DOHH2 (cell line): Measurements from ENCODE around the gene USP9X.

Experiments
- H3F3A ChIP-seq: fragments of 200-600 bp; sonication (generic), shearing (Covaris generic); 2 replicates; pipeline ENCODE4 v1.6.0; 2016; ENCODE audit warnings: antibody characterized with exemption, mild to moderate bottlenecking; ENCODE audit not compliant: control insufficient read depth, insufficient read depth
- H3K27ac ChIP-seq: fragments of 200-600 bp; sonication (generic); 2 replicates; pipeline ENCODE4 v1.5.1; 2014; ENCODE audit warnings: low read depth, mild to moderate bottlenecking, low read length, moderate library complexity
- H3K27me3 ChIP-seq: fragments of 200-600 bp; sonication (generic); 2 replicates; pipeline ENCODE4 v1.6.1; 2014; ENCODE audit warnings: mild to moderate bottlenecking, low read length, mixed read lengths; ENCODE audit not compliant: control insufficient read depth
- H3K36me3 ChIP-seq: fragments of 200-600 bp; sonication (generic); 2 replicates; pipeline ENCODE4 v1.6.1; 2014; ENCODE audit warnings: mild to moderate bottlenecking, low read length, moderate library complexity, mixed read lengths; ENCODE audit not compliant: control insufficient read depth
- H3K4me1 ChIP-seq: fragments of 200-600 bp; sonication (generic); 2 replicates; pipeline ENCODE4 v1.6.1; 2014; ENCODE audit warnings: mild to moderate bottlenecking, low read length, mixed read lengths; ENCODE audit not compliant: control insufficient read depth
- H3K4me2 ChIP-seq: fragments of 200-600 bp; sonication (generic); 2 replicates; pipeline ENCODE4 v1.6.0; 2014; ENCODE audit warnings: mild to moderate bottlenecking, low read length, moderate library complexity
- H3K4me3 ChIP-seq: fragments of 200-600 bp; sonication (generic); 2 replicates; pipeline ENCODE4 v1.5.1; 2014; ENCODE audit warnings: mild to moderate bottlenecking, low read length, mixed read lengths
- H3K79me2 ChIP-seq: fragments of 200-600 bp; sonication (generic); 2 replicates; pipeline ENCODE4 v1.6.1; 2014; ENCODE audit warnings: mild to moderate bottlenecking, low read length, mixed read lengths; ENCODE audit not compliant: control insufficient read depth
- H3K9me2 ChIP-seq: fragments of 200-600 bp; sonication (generic); replicated peaks from 2 replicates; pipeline ENCODE4 v1.6.1; 2014; ENCODE audit warnings: mild to moderate bottlenecking, low read length, mixed read lengths; ENCODE audit not compliant: control insufficient read depth
- H3K9me3 ChIP-seq: fragments of 200-600 bp; sonication (generic); 2 replicates; pipeline ENCODE4 v1.6.1; 2014; ENCODE audit warnings: antibody characterized with exemption, low read length, mixed read lengths; ENCODE audit not compliant: control insufficient read depth, insufficient read depth
- H4K20me1 ChIP-seq: fragments of 200-600 bp; sonication (generic); 2 replicates; pipeline ENCODE4 v1.6.0; 2014; ENCODE audit warnings: low read depth, mild to moderate bottlenecking, antibody characterized with exemption, low read length, moderate library complexity; ENCODE audit not compliant: control insufficient read depth, insufficient read depth
- EZH2phosphoT487 ChIP-seq: fragments of 200-600 bp; sonication (generic); IDR thresholded peaks from 2 replicates; pipeline ENCODE4 v1.6.1; 2017; ENCODE audit warnings: borderline replicate concordance, mild to moderate bottlenecking, antibody characterized with exemption, low read length, moderate library complexity, mixed read lengths
- TF ChIP-seq, protein P1 (sequence below): fragments of 200-600 bp; sonication (generic); IDR thresholded peaks from one replicate; pipeline ENCODE4 v1.5.1; 2014; ENCODE audit warnings: antibody characterized with exemption, mild to moderate bottlenecking, low read depth, low read length; ENCODE audit not compliant: poor library complexity, severe bottlenecking

Gene USP9X

DNA sequence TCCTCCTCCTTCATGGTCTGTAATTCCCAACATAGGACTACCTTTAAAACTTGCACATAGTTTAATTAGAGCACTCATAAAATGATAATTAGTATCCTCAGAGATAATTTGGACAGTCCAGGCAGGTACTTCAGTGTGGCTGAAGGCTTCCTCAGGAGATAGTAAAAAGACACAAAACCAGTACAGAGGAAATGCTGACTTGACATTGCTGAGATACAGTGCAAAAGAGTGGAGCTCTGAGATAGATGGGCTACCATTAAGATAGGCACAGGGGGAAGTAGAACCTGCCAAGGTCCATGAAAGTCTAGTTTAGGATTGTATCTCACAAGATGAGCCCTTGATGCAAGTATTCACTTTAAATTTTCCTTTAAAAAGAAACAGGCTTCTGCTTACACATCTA lies 91.0 kb downstream of the USP9X start:
- Histone ChIP-seq H3K9me2 (no peaks in the 10 kb centered on the region), H3K9me3 (no peaks in the 10 kb centered on the region), H3F3A (no peaks in the 10 kb centered on the region), H3K27me3 (no peaks in the 10 kb centered on the region), H3K27ac (no peak overlapping the region), H3K79me2 (no peaks in the 10 kb centered on the region; the same call in 1 of the 2 replicates), H4K20me1 (no peaks in the 10 kb centered on the region), H3K36me3 (peaks cover 33% of the 10 kb centered on the region), H3K4me2 (no peak overlapping the region), H3K4me3 (no peak overlapping the region), H3K4me1 (peaks cover 23% of the 10 kb centered on the region)
- no peak for TF ChIP-seq EZH2phosphoT487
- TF ChIP-seq, protein P1, sequence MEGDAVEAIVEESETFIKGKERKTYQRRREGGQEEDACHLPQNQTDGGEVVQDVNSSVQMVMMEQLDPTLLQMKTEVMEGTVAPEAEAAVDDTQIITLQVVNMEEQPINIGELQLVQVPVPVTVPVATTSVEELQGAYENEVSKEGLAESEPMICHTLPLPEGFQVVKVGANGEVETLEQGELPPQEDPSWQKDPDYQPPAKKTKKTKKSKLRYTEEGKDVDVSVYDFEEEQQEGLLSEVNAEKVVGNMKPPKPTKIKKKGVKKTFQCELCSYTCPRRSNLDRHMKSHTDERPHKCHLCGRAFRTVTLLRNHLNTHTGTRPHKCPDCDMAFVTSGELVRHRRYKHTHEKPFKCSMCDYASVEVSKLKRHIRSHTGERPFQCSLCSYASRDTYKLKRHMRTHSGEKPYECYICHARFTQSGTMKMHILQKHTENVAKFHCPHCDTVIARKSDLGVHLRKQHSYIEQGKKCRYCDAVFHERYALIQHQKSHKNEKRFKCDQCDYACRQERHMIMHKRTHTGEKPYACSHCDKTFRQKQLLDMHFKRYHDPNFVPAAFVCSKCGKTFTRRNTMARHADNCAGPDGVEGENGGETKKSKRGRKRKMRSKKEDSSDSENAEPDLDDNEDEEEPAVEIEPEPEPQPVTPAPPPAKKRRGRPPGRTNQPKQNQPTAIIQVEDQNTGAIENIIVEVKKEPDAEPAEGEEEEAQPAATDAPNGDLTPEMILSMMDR = no peak

DNA sequence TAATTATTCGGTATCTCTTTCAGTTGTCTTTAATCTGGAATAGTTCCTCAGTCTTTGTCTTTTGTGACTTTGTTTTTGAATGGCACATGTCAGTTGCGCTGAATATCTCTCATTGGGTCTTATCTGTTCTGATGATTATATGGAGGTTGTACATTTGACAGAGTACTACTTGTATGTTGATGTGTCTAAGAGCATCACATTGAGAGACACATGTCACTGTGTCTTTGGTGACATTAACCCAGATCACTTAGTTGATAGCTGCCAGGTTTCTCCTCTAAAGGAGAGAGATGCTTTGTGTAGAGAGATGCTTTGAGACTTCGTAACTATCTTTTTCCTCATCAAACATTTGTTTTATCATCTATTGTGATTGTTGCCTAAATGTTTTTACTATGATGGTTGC lies 92.1 kb downstream of the USP9X start:
- H3F3A ChIP-seq = no peaks in the 10 kb centered on the region
- H3K9me3 ChIP-seq = no peaks in the 10 kb centered on the region
- peaks cover 23% of the 10 kb centered on the region for H3K4me1 ChIP-seq
- no peaks in the 10 kb centered on the region; the same call in 1 of the 2 replicates for H3K79me2 ChIP-seq
- no peak overlapping the region for H3K27ac ChIP-seq
- TF ChIP-seq EZH2phosphoT487 = no peak
- TF ChIP-seq, protein P1 = no peak
- no peaks in the 10 kb centered on the region for H4K20me1 ChIP-seq
- no peak overlapping the region for H3K4me3 ChIP-seq
- no peak overlapping the region for H3K4me2 ChIP-seq
- H3K36me3 ChIP-seq = peaks cover 39% of the 10 kb centered on the region
- no peaks in the 10 kb centered on the region for H3K27me3 ChIP-seq
- H3K9me2 ChIP-seq = no peaks in the 10 kb centered on the region

DNA sequence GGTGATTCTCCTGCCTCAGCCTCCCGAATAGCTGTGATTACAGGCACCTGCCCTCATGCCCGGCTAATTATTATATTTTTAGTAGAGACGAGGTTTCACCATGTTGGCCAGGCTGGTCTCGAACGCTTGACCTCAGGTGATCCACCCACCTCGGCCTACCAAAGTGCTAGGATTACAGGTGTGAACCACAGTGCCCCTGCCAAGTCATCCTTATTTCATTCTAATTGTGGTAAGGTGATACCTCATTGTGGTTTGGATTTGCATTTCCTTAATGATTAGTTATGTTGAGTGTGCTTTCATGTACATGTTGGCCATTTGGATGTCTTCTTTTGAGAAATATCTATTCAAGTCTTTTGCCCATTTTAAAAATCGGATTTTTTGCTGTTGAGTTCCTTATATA lies 93.0 kb downstream of the USP9X start:
- TF ChIP-seq EZH2phosphoT487 = no peak
- TF ChIP-seq, protein P1 = no peak
- Histone ChIP-seq H3K36me3 (peaks cover 32% of the 10 kb centered on the region), H3F3A (no peaks in the 10 kb centered on the region), H3K4me2 (no peak overlapping the region), H3K9me2 (no peaks in the 10 kb centered on the region), H3K4me1 (peaks cover 23% of the 10 kb centered on the region), H3K27ac (no peak overlapping the region), H3K4me3 (no peak overlapping the region), H3K9me3 (no peaks in the 10 kb centered on the region), H3K27me3 (no peaks in the 10 kb centered on the region), H3K79me2 (no peaks in the 10 kb centered on the region; the same call in 1 of the 2 replicates), H4K20me1 (no peaks in the 10 kb centered on the region)
